ENCODE measurements around the gene APBA1.

APBA1 gene

GRCh38 chr9:69494208-69494607, 178.0 kb downstream of the APBA1 start:
- no peak for DNase-seq (ENCODE audit: low read depth in 1 of 2, low spot score in 1 of 2)
- Histone ChIP-seq H3K27me3 (ENCODE audit: insufficient read depth, poor library complexity, severe bottlenecking) (peaks cover 2% of the 10 kb centered on the region), H3K27ac (replicated peaks) (no peak overlapping the region), H3K4me3 (replicated peaks; ENCODE audit: insufficient read depth, low read length) (no peak overlapping the region)
- TF ChIP-seq POLR2AphosphoS5 (IDR thresholded peaks at IDR 0.05; ENCODE audit: low read depth) (no peak), SPI1 (IDR thresholded peaks at IDR 0.05; ENCODE audit: borderline replicate concordance, low read depth) (no peak), CTCF (IDR thresholded peaks at IDR 0.05; ENCODE audit: insufficient read depth, low read length) (no peak), REST (IDR thresholded peaks at IDR 0.05; ENCODE audit: insufficient replicate concordance, low read depth) (no peak), GABPA (IDR thresholded peaks at IDR 0.05; ENCODE audit: low read depth) (no peak)

- no peak overlapping the region for H3K4me3 ChIP-seq (replicated peaks; ENCODE audit: insufficient read depth, low read length)
- TF ChIP-seq POLR2AphosphoS5 (IDR thresholded peaks at IDR 0.05; ENCODE audit: low read depth) (no peak), CTCF (IDR thresholded peaks at IDR 0.05; ENCODE audit: insufficient read depth, low read length) (no peak), SPI1 (IDR thresholded peaks at IDR 0.05; ENCODE audit: borderline replicate concordance, low read depth) (no peak), REST (IDR thresholded peaks at IDR 0.05; ENCODE audit: insufficient replicate concordance, low read depth) (no peak), GABPA (IDR thresholded peaks at IDR 0.05; ENCODE audit: low read depth) (no peak)
- DNase-seq (ENCODE audit: low read depth in 1 of 2, low spot score in 1 of 2) = no peak
Observed at GRCh38 chr9:69486498-69486897, 185.7 kb downstream of the APBA1 start.

GRCh38 chr9:69485466-69485865, 186.7 kb downstream of the APBA1 start:
- DNase-seq (ENCODE audit: low read depth in 1 of 2, low spot score in 1 of 2) = no peak
- no peak overlapping the region for H3K4me3 ChIP-seq (replicated peaks; ENCODE audit: insufficient read depth, low read length)
- TF ChIP-seq SPI1 (IDR thresholded peaks at IDR 0.05; ENCODE audit: borderline replicate concordance, low read depth) (no peak), CTCF (IDR thresholded peaks at IDR 0.05; ENCODE audit: insufficient read depth, low read length) (no peak), REST (IDR thresholded peaks at IDR 0.05; ENCODE audit: insufficient replicate concordance, low read depth) (no peak), POLR2AphosphoS5 (IDR thresholded peaks at IDR 0.05; ENCODE audit: low read depth) (no peak), GABPA (IDR thresholded peaks at IDR 0.05; ENCODE audit: low read depth) (no peak)
- H3K27me3 ChIP-seq (ENCODE audit: insufficient read depth, poor library complexity, severe bottlenecking) = no peaks in the 10 kb centered on the region
- no peak overlapping the region for H3K27ac ChIP-seq (replicated peaks)

More at GRCh38 chr9:69486498-69486897, 185.7 kb downstream of the APBA1 start:
- no peak overlapping the region for H3K27ac ChIP-seq (replicated peaks)
- no peaks in the 10 kb centered on the region for H3K27me3 ChIP-seq (ENCODE audit: insufficient read depth, poor library complexity, severe bottlenecking)
